Activated CD4-positive, alpha-beta T cell treated with anti-CD3 and anti-CD28 coated beads, Interleukin-2, amount 50 U/mL, for 4 hours (primary cell): ENCODE results near the gene THSD8.
A peak's percentile ranks its signal among the peaks of the same experiment; 100 is the strongest.

Experiments used
- DNase-seq, 2 experiments: peaks; one replicate each; pipeline ENCODE4 v3.0.0-alpha.2; 2020

THSD8 gene

DNA sequence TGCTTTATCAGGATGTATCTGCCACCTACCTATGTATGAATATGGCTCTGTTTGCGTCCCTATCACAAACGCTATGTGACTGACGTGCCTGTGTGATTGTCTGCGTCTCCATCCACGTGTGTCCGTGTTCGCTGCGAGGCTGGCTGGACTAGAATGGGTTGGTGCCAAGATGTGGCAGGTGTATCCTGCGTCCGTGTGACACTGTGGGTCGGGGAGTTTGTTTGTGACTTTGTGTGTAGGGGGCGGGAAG lies 19.8 kb upstream of the THSD8 start:
- DNase-seq: no peak

GRCh38 chr19:12782424-12783290 lies 19.2 kb upstream of the THSD8 start:
- peak; percentile 90 to 92 for DNase-seq

GRCh38 chr19:12783291-12783848 lies 18.5 kb upstream of the THSD8 start:
- no peak for DNase-seq

DNA sequence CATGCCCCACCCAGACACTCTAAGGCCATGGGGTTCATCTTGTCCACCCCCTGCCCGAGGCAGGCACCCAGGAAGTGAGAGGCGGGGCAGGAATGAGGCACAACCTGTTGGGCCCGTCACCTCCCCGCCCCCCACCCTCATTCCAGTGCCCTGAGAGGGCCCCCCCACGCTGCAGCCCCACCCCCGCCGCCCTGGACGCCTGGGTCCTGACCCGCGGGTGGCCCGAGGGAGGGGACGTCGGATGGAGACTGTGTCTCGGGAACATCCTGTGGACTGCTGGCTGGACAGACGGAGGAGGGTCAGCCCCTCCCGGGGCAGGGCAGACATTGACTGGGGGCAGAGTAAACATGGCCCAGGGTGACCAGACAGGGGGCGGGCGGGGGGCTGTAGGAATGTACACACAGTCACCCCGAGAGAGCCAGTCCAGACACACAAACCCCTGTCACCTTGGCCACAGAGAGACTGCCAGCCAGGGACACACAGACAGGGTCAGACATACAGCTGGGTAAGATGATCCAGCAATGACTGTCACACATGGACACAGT lies 17.9 kb upstream of the THSD8 start:
- DNase-seq: no peak

DNA sequence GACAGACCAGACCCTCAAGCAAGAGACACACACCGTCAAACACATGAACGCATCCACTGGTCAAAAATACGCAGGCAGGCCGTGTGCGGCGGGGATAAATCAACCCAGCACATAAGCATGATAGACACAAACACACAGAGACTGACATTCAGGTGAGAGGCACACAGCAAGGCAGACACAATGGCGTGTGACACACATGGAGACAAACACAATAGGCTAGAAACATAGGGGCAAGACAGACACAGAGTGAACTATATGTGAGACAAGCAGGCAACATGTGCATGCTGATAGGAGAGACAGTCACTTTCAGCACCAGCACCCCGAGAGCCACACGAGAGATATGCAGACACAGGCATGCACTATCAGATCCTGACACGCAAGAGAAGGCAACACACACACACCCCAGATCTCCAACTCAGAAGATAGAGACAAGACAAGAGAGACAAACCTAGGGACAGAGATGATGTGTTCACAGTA lies 17.4 kb upstream of the THSD8 start:
- DNase-seq: no peak

DNA sequence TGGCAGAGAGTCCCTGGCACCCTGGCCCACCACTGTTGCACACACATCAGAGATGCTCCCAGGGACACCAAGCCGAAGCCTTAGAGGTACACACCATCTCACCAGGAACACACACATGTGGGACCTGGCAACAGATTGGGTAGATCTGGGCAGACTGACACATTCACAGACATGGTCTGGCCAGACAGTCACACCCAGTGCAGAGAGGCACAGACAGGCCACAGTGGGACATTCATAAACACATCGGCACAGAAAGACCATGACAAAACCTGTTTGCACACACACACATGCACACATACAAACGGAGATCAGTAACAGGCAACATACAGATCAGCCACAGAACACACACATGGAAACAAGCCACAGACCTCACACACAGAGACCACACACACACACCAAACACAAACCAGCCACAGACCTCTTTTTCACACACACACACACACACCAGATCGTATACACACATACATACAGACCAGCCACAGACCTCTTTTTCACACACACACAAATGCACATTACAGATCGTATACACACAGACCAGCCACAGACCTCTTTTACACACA lies 16.9 kb upstream of the THSD8 start:
- DNase-seq: no peak

GRCh38 chr19:12785431-12786031 lies 16.3 kb upstream of the THSD8 start:
- DNase-seq: no peak

GRCh38 chr19:12786141-12786870 lies 15.6 kb upstream of the THSD8 start:
- DNase-seq: no peak

DNA sequence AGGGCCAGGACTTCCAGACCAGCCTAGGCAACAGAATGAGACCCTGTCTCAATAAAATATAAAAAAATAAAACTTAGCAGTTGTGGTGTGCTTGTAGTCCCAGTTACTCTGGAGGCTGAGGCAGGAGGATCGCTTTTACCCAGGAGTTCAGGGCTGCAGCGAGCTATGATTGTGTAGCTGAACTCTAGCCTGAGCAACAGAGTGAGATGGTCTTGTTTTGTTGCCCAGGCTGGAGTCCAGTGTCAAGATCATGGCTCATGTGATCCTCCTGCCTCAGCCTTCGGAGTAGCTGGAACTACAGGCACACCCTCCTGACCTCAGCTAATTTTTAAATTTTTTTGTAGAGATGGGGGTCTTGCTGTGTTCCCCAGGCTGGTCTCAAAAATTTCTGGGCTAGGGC lies 14.9 kb upstream of the THSD8 start:
- no peak for DNase-seq

DNA sequence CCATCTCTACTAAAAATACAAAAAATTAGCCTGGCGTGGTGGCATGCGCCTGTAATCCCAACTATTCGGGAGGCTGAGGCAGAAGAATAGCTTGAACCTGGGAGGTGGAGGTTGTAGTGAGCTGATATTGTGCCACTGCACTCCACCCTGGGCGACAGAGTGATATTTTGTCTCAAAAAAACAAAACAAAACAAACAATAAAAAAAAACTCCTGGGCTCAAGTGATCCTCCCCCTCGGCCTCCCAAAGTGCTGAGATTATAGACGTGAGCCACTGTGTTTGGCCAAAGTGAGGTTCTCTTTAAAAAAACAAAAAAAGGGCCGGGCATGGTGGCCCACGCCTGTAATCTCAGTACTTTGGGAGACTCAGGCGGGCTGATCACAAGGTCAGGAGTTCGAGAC lies 14.4 kb upstream of the THSD8 start:
- DNase-seq: no peak

DNA sequence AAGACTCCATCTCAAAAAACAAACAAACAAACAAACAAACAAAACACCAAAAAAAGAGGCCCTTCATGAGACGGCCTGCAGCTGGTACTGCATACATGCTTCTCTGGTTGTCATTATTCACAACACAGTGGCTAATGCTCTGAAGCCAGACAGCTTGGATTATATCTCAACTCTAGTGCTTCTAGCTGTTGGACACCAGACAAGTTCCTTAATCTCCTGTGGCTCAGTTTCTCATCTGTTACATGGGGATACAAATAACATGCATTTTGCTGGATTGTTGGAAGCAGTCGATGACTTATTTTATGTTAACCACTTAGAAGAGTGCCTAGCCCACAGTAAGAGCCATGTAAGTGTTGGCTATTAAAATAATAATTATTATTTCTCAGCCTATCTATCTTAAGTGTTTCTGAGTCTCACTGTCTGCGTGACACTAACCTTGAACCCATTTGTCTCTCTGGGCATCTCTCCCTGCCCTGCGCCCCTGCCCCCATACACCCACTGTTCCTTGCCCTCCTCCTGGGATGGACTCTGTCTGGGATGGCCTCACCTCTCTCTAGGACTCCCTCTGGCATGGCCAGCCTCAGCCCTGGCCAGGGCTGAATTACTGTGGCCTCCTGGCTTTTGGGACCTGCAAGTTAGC lies 13.7 kb upstream of the THSD8 start:
- DNase-seq: no peak

GRCh38 chr19:12788682-12789097 lies 13.2 kb upstream of the THSD8 start:
- DNase-seq: no peak

DNA sequence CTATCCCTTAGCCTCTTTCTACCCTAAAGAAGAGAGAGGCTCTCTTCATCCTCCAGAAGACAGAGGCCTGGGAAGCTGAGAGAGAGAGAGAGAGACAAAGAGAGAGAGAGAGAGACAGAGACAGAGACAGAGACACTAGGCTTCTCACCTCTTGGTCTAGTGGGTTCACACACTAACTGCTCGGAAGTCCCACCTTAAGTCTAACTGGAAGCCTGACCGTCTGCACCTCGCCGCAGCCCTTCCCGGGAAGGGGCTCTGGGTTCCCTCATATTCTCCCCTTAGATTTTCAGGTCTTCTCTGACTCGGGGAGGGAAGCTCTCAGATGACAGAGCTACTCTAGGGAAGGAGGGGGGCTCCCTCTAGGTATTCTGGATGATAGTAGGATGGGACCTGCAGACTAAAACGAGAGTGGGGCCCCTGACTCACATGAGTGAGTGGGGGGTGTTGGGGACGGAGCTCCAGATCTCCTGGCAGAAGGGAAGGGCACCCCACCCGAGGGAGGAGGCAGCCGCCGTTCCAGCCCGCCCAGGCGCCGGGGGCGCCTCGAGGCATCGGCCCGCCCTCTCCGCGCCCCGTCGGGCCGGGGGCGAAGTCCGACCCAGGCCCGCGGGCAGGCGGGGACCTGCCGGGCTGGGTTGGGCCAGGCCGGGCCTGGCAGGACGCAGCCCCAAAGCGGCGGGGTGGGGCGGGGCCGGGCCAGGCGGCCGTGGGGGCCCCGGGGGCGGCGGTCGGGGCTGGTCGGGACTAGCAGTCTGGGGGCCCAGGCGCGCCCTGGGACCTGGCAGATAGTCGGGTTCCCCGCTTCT lies 12.6 kb upstream of the THSD8 start:
- no peak for DNase-seq

DNA sequence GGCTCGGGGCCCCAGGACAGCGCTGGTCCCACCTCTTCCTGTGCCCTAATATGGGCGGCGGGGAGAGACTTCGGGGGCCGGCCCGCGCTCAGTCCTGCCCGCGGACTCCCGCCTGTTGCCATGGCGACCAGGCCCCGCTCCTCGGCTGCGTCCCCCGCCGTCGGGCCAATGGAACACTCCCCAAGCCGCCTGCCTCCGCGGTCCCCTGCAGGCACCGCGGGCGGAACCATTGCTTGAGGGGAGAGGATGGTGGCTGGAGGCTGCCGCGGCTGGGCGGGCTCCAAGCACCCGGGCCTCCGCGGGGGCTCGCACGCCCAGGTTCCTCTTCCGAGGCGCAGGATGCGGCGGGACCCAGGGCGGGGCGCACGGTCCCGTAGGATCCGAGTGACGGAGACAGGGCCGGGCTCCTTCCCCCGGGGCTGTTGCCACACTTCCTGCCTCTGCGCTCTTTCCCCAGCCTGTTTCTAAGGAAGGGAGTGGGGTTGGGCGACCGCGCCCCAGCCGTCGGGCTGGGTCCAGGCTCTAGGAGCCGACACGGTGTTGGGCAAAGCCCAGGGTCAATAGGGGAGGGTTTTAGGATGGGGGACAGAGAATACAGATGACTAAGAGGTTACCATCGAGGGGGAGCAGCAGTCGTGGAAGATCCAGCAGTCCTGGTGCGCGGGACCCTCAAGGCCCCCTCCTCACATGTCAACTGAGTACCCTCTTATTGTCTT lies 11.8 kb upstream of the THSD8 start:
- DNase-seq: peak; percentile 69 to 77

GRCh38 chr19:12790628-12791344 lies 11.1 kb upstream of the THSD8 start:
- no peak for DNase-seq

- peak; percentile 97 for DNase-seq
These were observed 10.4 kb upstream of the THSD8 start, which contains the start of gene JUNB for GRCh38 chr19:12791345-12792050. TSS of gene JUNB (plus strand) at chr19:12791486. CDS start at chr19:12791772, 286 bp downstream.

DNA sequence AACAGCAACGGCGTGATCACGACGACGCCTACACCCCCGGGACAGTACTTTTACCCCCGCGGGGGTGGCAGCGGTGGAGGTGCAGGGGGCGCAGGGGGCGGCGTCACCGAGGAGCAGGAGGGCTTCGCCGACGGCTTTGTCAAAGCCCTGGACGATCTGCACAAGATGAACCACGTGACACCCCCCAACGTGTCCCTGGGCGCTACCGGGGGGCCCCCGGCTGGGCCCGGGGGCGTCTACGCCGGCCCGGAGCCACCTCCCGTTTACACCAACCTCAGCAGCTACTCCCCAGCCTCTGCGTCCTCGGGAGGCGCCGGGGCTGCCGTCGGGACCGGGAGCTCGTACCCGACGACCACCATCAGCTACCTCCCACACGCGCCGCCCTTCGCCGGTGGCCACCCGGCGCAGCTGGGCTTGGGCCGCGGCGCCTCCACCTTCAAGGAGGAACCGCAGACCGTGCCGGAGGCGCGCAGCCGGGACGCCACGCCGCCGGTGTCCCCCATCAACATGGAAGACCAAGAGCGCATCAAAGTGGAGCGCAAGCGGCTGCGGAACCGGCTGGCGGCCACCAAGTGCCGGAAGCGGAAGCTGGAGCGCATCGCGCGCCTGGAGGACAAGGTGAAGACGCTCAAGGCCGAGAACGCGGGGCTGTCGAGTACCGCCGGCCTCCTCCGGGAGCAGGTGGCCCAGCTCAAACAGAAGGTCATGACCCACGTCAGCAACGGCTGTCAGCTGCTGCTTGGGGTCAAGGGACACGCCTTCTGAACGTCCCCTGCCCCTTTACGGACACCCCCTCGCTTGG lies 9.6 kb upstream of the THSD8 start:
- peak; percentile 61 to 72 for DNase-seq

GRCh38 chr19:12792853-12793289 lies 9.0 kb upstream of the THSD8 start:
- DNase-seq: no peak
